Esophagus mucosa (tissue), 1 donor: ENCODE results near the gene BABAM1. TPM values are rescaled to one million over a fixed set of nuclear protein-coding genes. Genes with fewer than 3 reads are reported as not detected.

ENCODE experiments used
- ATAC-seq: fragments of 200-7000 bp; cut with Tn5 transposase; one replicate; pipeline ENCODE4 v1.9.1; 2020
- total RNA-seq: library from RNA; stranded (reverse); gene quantifications from one replicate; pipeline ENCODE4 v1.2.4, GENCODE V29; 2023
- donor health status: DM: yes; HTN: yes; CAD: no.

Gene BABAM1
- total RNA-seq: 55.8 TPM

- ATAC-seq: peak; percentile 96
These were observed at the start of gene BABAM1 for GRCh38 chr19:17266975-17267788. Gene BABAM1, plus strand, starts transcription at chr19:17267443. Its CDS starts 1,364 bp downstream, at chr19:17268807.

- ATAC-seq: no peak
These were observed 48.0 kb upstream of the BABAM1 start for GRCh38 chr19:17219286-17219685.

- ATAC-seq: peak; percentile 63
These were observed 47.0 kb upstream of the BABAM1 start for GRCh38 chr19:17220207-17220758.

GRCh38 chr19:17225053-17225452, 42.2 kb upstream of the BABAM1 start:
- no peak for ATAC-seq

GRCh38 chr19:17226002-17226933, 41.0 kb upstream of the BABAM1 start, which contains the start of gene OCEL1:
Gene OCEL1, plus strand, starts transcription at chr19:17226226. Its CDS starts 22 bp downstream, at chr19:17226248.
- ATAC-seq: peak; percentile 94

- ATAC-seq: no peak
These were observed 39.4 kb upstream of the BABAM1 start for GRCh38 chr19:17227798-17228367.

GRCh38 chr19:17229890-17230289, 37.4 kb upstream of the BABAM1 start:
- ATAC-seq: no peak

- ATAC-seq: no peak
These were observed 35.0 kb upstream of the BABAM1 start for GRCh38 chr19:17232258-17232657.

GRCh38 chr19:17234911-17235299, 32.3 kb upstream of the BABAM1 start:
- ATAC-seq: peak; percentile 60

GRCh38 chr19:17235300-17235970, 31.8 kb upstream of the BABAM1 start:
- ATAC-seq: peak; percentile 75

- ATAC-seq: peak; percentile 8
These were observed 31.1 kb upstream of the BABAM1 start for GRCh38 chr19:17235971-17236777.

- no peak for ATAC-seq
These were observed 30.3 kb upstream of the BABAM1 start for GRCh38 chr19:17236811-17237543.

GRCh38 chr19:17237747-17238706, 29.2 kb upstream of the BABAM1 start:
- no peak for ATAC-seq

GRCh38 chr19:17240062-17240752, 27.0 kb upstream of the BABAM1 start:
- no peak for ATAC-seq

GRCh38 chr19:17240826-17241399, 26.3 kb upstream of the BABAM1 start:
- no peak for ATAC-seq

- no peak for ATAC-seq
These were observed 24.6 kb upstream of the BABAM1 start for GRCh38 chr19:17242431-17243208.

- no peak for ATAC-seq
These were observed 23.9 kb upstream of the BABAM1 start for GRCh38 chr19:17243211-17243829.
